Epithelial cell of esophagus (primary cell): ENCODE measurements around the gene IKZF2.
A peak's percentile ranks its signal among the peaks of the same experiment; 100 is the strongest.

Source experiments
- DNase-seq: peaks from one replicate; pipeline ENCODE4 v3.0.0; 2010; ENCODE audit warnings: low read depth
- H3K4me3 ChIP-seq: 2 replicates; pipeline ENCODE4 v1.5.1; 2011; ENCODE audit warnings: mild to moderate bottlenecking, low read length, control low read depth
- TF ChIP-seq, protein P1 (sequence below): IDR thresholded peaks from 2 replicates; pipeline ENCODE4 v1.5.1; 2011; ENCODE audit warnings: low read depth, mild to moderate bottlenecking, low read length, control low read depth, inconsistent platforms; ENCODE audit not compliant: insufficient read depth; ENCODE audit errors: missing control alignments

Gene IKZF2

DNA sequence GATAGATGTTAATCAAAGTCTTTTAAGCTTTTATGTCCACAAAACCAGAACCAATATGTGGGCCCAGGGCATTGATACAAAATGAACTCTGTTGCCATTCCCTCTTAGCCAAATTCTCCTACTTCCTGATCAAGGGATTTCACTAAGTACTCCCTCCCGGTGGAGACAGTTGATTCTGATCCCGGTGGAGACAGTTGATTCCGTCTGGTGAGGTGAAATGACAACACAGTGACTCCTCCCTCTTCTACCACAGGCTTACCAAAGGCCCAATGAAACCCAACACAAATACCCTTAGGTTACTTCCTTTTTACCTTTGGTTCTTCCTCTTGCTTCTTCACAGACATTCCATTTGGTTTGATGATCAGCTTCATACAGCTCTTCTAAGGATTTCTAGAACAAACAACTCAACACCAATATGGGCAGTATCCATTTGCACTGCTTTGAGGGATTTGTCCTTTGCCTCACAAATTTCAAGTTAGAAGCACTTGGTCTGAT, 153.8 kb downstream of the IKZF2 start:
- TF ChIP-seq, protein P1, sequence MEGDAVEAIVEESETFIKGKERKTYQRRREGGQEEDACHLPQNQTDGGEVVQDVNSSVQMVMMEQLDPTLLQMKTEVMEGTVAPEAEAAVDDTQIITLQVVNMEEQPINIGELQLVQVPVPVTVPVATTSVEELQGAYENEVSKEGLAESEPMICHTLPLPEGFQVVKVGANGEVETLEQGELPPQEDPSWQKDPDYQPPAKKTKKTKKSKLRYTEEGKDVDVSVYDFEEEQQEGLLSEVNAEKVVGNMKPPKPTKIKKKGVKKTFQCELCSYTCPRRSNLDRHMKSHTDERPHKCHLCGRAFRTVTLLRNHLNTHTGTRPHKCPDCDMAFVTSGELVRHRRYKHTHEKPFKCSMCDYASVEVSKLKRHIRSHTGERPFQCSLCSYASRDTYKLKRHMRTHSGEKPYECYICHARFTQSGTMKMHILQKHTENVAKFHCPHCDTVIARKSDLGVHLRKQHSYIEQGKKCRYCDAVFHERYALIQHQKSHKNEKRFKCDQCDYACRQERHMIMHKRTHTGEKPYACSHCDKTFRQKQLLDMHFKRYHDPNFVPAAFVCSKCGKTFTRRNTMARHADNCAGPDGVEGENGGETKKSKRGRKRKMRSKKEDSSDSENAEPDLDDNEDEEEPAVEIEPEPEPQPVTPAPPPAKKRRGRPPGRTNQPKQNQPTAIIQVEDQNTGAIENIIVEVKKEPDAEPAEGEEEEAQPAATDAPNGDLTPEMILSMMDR: no peak
- no peak for DNase-seq
- H3K4me3 ChIP-seq: no peak overlapping the region

- peak; percentile 45 for DNase-seq
- no peak overlapping the region for H3K4me3 ChIP-seq
- TF ChIP-seq, protein P1: no peak
Observed at GRCh38 chr2:212995920-212996319, 155.5 kb downstream of the IKZF2 start.

GRCh38 chr2:212994976-212995375, 156.4 kb downstream of the IKZF2 start:
- TF ChIP-seq, protein P1: no peak
- peak; percentile 65 for DNase-seq
- H3K4me3 ChIP-seq: no peak overlapping the region

DNA sequence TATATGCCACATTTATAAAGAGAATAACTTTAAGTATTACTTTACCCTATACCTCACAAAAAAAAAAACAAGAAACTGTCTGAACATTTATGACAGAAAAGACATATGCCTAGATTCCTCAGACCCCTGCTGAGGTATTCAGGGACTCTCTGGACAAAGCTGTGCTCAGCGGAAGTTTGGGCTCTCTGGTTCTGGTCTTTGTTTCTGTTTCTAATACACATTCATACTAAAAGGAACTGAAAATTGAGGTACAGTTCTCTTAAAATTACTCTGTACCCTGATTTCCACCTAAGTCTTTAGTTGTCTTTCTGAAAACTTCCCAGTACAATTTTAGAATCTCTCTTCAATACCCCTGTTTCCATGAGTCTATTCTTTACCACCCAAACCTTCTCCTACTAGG, 160.3 kb downstream of the IKZF2 start:
- DNase-seq: no peak
- H3K4me3 ChIP-seq: no peak overlapping the region
- TF ChIP-seq, protein P1: no peak

GRCh38 chr2:212990697-212991096, 160.7 kb downstream of the IKZF2 start:
- DNase-seq: no peak
- TF ChIP-seq, protein P1: no peak
- no peak overlapping the region for H3K4me3 ChIP-seq

DNA sequence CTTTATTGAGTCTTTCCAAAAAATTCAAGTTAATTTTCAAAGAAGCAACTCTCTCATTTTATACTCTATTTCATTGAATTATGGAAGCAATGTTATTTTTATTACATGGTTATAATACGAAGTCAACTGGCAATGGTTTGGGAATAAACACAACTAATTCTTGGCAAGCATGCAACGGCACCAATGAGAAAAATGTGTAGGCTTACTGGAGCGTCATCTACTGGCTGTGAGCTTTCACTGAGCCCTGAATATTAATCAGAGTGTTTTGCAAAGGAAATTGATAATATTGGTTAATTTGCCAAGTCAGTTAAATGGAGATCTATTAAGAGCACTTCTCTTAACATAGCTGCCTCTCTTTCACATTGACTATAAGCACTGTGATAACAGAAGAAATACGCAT, 163.9 kb downstream of the IKZF2 start:
- TF ChIP-seq, protein P1: no peak
- no peak overlapping the region for H3K4me3 ChIP-seq
- no peak for DNase-seq

GRCh38 chr2:212984129-212984528, 167.3 kb downstream of the IKZF2 start:
- no peak for DNase-seq
- no peak overlapping the region for H3K4me3 ChIP-seq
- TF ChIP-seq, protein P1: no peak
